Left ventricle myocardium inferior (tissue), 1 donor: ENCODE data around the gene SLC29A1. TPM values are rescaled to one million over a fixed set of nuclear protein-coding genes. Genes with fewer than 3 reads are reported as not detected.

ENCODE experiments used
- DNase-seq: peaks from one replicate; pipeline ENCODE4 v3.0.0-alpha.2; 2020
- H3K27ac ChIP-seq: fragments of 200-600 bp; replicated peaks from 2 replicates; pipeline ENCODE4 v1.8.0; 2021
- H3K27me3 ChIP-seq: fragments of 200-600 bp; 2 replicates; pipeline ENCODE4 v1.8.0; 2021; ENCODE audit warnings: low read depth
- H3K36me3 ChIP-seq: fragments of 200-600 bp; 2 replicates; pipeline ENCODE4 v1.8.0; 2021
- H3K4me1 ChIP-seq: fragments of 200-600 bp; 2 replicates; pipeline ENCODE4 v1.8.0; 2021
- H3K4me3 ChIP-seq: fragments of 200-600 bp; 2 replicates; pipeline ENCODE4 v1.8.0; 2021; ENCODE audit warnings: mild to moderate bottlenecking, moderate library complexity
- H3K9me3 ChIP-seq: fragments of 200-600 bp; replicated peaks from 2 replicates; pipeline ENCODE4 v1.8.0; 2021
- CTCF ChIP-seq: fragments of 200-600 bp; IDR thresholded peaks from 2 replicates; pipeline ENCODE4 v1.8.0; 2021; ENCODE audit warnings: antibody characterized with exemption, mild to moderate bottlenecking, borderline replicate concordance
- intact Hi-C: fragments of 100-400 bp; cut with micrococcal nuclease; formaldehyde crosslinking; loops from one replicate; pipeline ENCODE4 v1.11.0; 2022
- total RNA-seq: library from RNA; stranded (reverse); fragmentation: NEBNext Ultra II Directional; extraction: Animal tissue kit (Norgen Biotek cat#: 25700); gene quantifications from one replicate; pipeline ENCODE4 v1.2.1, GENCODE V29; 2021
- donor health status: DM: no; HTN: yes; CAD: no; lungs with severe emphysema.

SLC29A1 gene
- total RNA-seq, 1 donor from 2014 or later = 154 TPM

GRCh38 chr6:44272529-44272928, 49.1 kb downstream of the SLC29A1 start:
- H3K27ac ChIP-seq = no peak overlapping the region
- DNase-seq = no peak
- TF ChIP-seq CTCF = no peak

GRCh38 chr6:44272999-44273566, 49.7 kb downstream of the SLC29A1 start:
- intact Hi-C loops = no loop called here
- H3K9me3 ChIP-seq = no peaks in the 10 kb centered on the region
- no peak for TF ChIP-seq CTCF
- DNase-seq = no peak
- no peaks in the 10 kb centered on the region for H3K36me3 ChIP-seq
- H3K27me3 ChIP-seq = peaks cover 100% of the 10 kb centered on the region
- no peak overlapping the region for H3K4me3 ChIP-seq
- peaks cover 17% of the 10 kb centered on the region for H3K4me1 ChIP-seq
- no peak overlapping the region for H3K27ac ChIP-seq

More at GRCh38 chr6:44272529-44272928, 49.1 kb downstream of the SLC29A1 start:
- Histone ChIP-seq H3K27me3 (peaks cover 96% of the 10 kb centered on the region), H3K9me3 (no peaks in the 10 kb centered on the region), H3K4me1 (peaks cover 17% of the 10 kb centered on the region), H3K36me3 (no peaks in the 10 kb centered on the region), H3K4me3 (no peak overlapping the region)
- intact Hi-C loops = no loop called here

- H3K9me3 ChIP-seq = no peaks in the 10 kb centered on the region
- intact Hi-C loops = no loop called here
- peaks cover 17% of the 10 kb centered on the region for H3K4me1 ChIP-seq
- no peak for TF ChIP-seq CTCF
- H3K27ac ChIP-seq = no peak overlapping the region
- no peak for DNase-seq
- no peak overlapping the region for H3K4me3 ChIP-seq
- peaks cover 100% of the 10 kb centered on the region for H3K27me3 ChIP-seq
- no peaks in the 10 kb centered on the region for H3K36me3 ChIP-seq
Observed at GRCh38 chr6:44273617-44274016, 50.2 kb downstream of the SLC29A1 start.

GRCh38 chr6:44275271-44275748, 51.9 kb downstream of the SLC29A1 start:
- peak overlapping the region; percentile 58 for H3K4me3 ChIP-seq
- no peaks in the 10 kb centered on the region for H3K9me3 ChIP-seq
- H3K27me3 ChIP-seq = peaks cover 96% of the 10 kb centered on the region
- H3K36me3 ChIP-seq = no peaks in the 10 kb centered on the region
- H3K27ac ChIP-seq = no peak overlapping the region
- peaks cover 14% of the 10 kb centered on the region for H3K4me1 ChIP-seq
- intact Hi-C loops = no loop called here
- no peak for TF ChIP-seq CTCF
- no peak for DNase-seq

- TF ChIP-seq CTCF = no peak
- H3K27ac ChIP-seq = no peak overlapping the region
- no peaks in the 10 kb centered on the region for H3K36me3 ChIP-seq
- peaks cover 96% of the 10 kb centered on the region for H3K27me3 ChIP-seq
- H3K9me3 ChIP-seq = no peaks in the 10 kb centered on the region
- peak overlapping the region; percentile 58 for H3K4me3 ChIP-seq
- DNase-seq = no peak
- peaks cover 12% of the 10 kb centered on the region for H3K4me1 ChIP-seq
- intact Hi-C loops = no loop called here
Observed at GRCh38 chr6:44275749-44276648, 52.6 kb downstream of the SLC29A1 start.
